Hematopoietic multipotent progenitor cell treated with erythropoietin and hydrocortisone succinate and interleukin-3 and kit ligand, for 6 days (in vitro differentiated cells): ENCODE measurements around the gene ARHGAP35.
"Not testable (repeated sequence)": the region's sequence is repeated elsewhere in the genome, so short reads cannot be mapped to it uniquely, and the experiment has no call there.

Experiments
- DNase-seq: peaks from one replicate; pipeline ENCODE4 v3.0.0-alpha.2; 2015

ARHGAP35 gene

GRCh38 chr19:46860846-46861690 is at the start of gene ARHGAP35:
TSS of gene ARHGAP35 (plus strand) at chr19:46860997. CDS start at chr19:46918676, 57,679 bp downstream.
- peak; percentile 90 for DNase-seq

- no peak for DNase-seq
Observed at GRCh38 chr19:46812977-46813838, 47.6 kb upstream of the ARHGAP35 start.

GRCh38 chr19:46813839-46814358 is 46.9 kb upstream of the ARHGAP35 start:
- DNase-seq = no peak

- DNase-seq = no peak
Observed at GRCh38 chr19:46815833-46816627, 44.8 kb upstream of the ARHGAP35 start.

GRCh38 chr19:46818812-46819211 is 42.0 kb upstream of the ARHGAP35 start:
- peak; percentile 32 for DNase-seq

GRCh38 chr19:46821512-46822409 is 39.0 kb upstream of the ARHGAP35 start:
- DNase-seq = peak; percentile 60

- DNase-seq = not testable (repeated sequence)
Observed at GRCh38 chr19:46822410-46822787, 38.4 kb upstream of the ARHGAP35 start.

GRCh38 chr19:46823049-46823448 is 37.7 kb upstream of the ARHGAP35 start:
- no peak for DNase-seq

GRCh38 chr19:46824890-46825730 is 35.7 kb upstream of the ARHGAP35 start:
- peak; percentile 49 for DNase-seq

GRCh38 chr19:46825731-46826055 is 35.1 kb upstream of the ARHGAP35 start:
- no peak for DNase-seq

GRCh38 chr19:46828484-46828883 is 32.3 kb upstream of the ARHGAP35 start:
- DNase-seq = no peak

GRCh38 chr19:46830864-46831263 is 29.9 kb upstream of the ARHGAP35 start:
- no peak for DNase-seq

GRCh38 chr19:46834121-46834520 is 26.7 kb upstream of the ARHGAP35 start:
- DNase-seq = no peak

GRCh38 chr19:46834984-46835383 is 25.8 kb upstream of the ARHGAP35 start:
- no peak for DNase-seq

- DNase-seq = no peak
Observed at GRCh38 chr19:46838160-46838559, 22.6 kb upstream of the ARHGAP35 start.

GRCh38 chr19:46839752-46840497 is 20.9 kb upstream of the ARHGAP35 start:
- DNase-seq = no peak

GRCh38 chr19:46840498-46840942 is 20.3 kb upstream of the ARHGAP35 start:
- DNase-seq = peak; percentile 85

GRCh38 chr19:46841458-46842083 is 19.2 kb upstream of the ARHGAP35 start:
- peak; percentile 77 for DNase-seq

- no peak for DNase-seq
Observed at GRCh38 chr19:46842791-46843190, 18.0 kb upstream of the ARHGAP35 start.
